Activated naive CD8-positive, alpha-beta T cell treated with anti-CD3 and anti-CD28 coated beads, Interleukin-2, amount 10 ng/mL, durations not matched to agents 7 days and 5 days (primary cell): ENCODE measurements around the gene RPS19. TPM values are rescaled to one million over a fixed set of nuclear protein-coding genes. Genes with fewer than 3 reads are reported as not detected.

Experiments used
- ATAC-seq: fragments of 150-1000 bp; cut with Tn5 transposase; one replicate; pipeline ENCODE4 v1.10.0; 2021; ENCODE audit warnings: low read depth, moderate library complexity
- POLR2A ChIA-PET: fragments of 350-600 bp; sonication (Branson Sonifier 250); formaldehyde crosslinking; loops from one replicate; lab custom pipeline; 2021; ENCODE audit warnings: antibody characterized with exemption; lab: Charles Lee
- DNase-seq: peaks from one replicate; pipeline ENCODE4 v3.0.0; 2021
- H3K27ac Mint-ChIP-seq: one replicate; pipeline ENCODE4 v1.8.0; 2022; ENCODE audit warnings: mild to moderate bottlenecking, mixed read lengths
- H3K27me3 Mint-ChIP-seq: one replicate; pipeline ENCODE4 v1.8.0; 2022; ENCODE audit warnings: mild to moderate bottlenecking, moderate library complexity, mixed read lengths
- H3K36me3 Mint-ChIP-seq: one replicate; pipeline ENCODE4 v1.8.0; 2021; ENCODE audit warnings: mild to moderate bottlenecking, mixed read lengths
- H3K4me1 Mint-ChIP-seq: one replicate; pipeline ENCODE4 v1.8.0; 2021; ENCODE audit warnings: mixed read lengths
- H3K4me3 Mint-ChIP-seq: one replicate; pipeline ENCODE4 v1.8.0; 2022; ENCODE audit warnings: mild to moderate bottlenecking, moderate library complexity, mixed read lengths
- H3K9me3 Mint-ChIP-seq: one replicate; pipeline ENCODE4 v1.8.0; 2021; ENCODE audit warnings: mixed read lengths
- total RNA-seq, 2 experiments: library from RNA; stranded (reverse); gene quantifications; one replicate each; pipeline ENCODE4 v1.2.3, GENCODE V29; 2021

The RPS19 gene
- total RNA-seq, 2 experiments from 2014 or later = 3,237 to 3,326 TPM

DNA sequence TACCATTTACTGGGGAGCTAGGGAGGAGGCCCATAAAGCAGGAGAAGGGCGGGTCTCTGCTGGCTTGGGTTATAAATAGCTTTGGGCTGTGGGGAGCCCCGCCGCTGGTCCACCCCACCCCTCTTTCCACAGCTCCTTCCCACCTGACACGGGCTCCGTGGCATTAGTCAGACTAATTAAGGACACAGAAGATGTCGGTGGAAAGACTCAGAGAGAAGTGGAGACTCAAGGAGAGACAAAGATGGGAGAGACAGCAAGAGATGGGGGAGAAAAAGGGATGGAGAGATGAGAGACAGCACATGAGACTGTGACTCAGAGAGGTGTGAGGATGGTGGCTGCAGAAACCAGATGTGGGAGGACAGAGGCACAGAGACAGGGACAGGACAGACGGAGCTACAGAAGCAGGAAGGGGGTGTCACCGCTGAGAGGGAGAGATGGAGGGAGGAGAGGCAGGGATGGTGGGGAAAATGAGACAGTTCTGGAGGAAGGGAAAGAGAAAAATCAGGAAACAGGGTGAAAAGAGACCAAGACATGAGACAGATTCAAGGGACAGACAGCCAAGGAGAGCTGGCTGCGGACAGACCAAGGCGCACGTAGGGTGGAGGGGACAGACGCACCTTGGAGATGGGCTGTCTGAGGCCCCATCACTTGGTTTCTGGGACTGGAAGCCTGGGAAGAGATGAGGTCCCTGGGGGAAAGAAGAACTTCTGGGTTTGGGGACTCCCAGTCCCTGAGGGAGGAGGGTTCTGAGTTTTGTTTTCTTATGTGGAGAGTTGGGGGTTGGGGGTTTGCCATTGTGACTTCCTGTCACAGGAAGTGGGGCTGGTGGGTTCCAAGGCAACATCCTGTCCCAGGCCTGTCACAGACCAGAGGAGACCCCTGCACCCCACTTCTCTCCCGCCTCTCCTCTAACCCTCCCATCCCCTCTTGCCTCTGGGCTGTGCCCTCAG, 27.0 kb downstream of the RPS19 start:
- DNase-seq (no peak), ATAC-seq (peak; percentile 32)
- Mint-ChIP-seq H3K4me3 (peak overlapping the region; percentile 91), H3K27ac (peak overlapping the region; percentile 95), H3K9me3 (no peaks in the 10 kb centered on the region), H3K36me3 (peaks cover 50% of the 10 kb centered on the region), H3K27me3 (no peaks in the 10 kb centered on the region), H3K4me1 (peaks cover 53% of the 10 kb centered on the region)
- POLR2A ChIA-PET = interaction anchor here (0.7 to 12.0 kb wide), 20 partner anchors 8 to 624 kb away, joined by 3 to 314 read pairs (median 4); partner anchors contain the start of genes CD79A, ERFL, RABAC1 and RPS19

DNA sequence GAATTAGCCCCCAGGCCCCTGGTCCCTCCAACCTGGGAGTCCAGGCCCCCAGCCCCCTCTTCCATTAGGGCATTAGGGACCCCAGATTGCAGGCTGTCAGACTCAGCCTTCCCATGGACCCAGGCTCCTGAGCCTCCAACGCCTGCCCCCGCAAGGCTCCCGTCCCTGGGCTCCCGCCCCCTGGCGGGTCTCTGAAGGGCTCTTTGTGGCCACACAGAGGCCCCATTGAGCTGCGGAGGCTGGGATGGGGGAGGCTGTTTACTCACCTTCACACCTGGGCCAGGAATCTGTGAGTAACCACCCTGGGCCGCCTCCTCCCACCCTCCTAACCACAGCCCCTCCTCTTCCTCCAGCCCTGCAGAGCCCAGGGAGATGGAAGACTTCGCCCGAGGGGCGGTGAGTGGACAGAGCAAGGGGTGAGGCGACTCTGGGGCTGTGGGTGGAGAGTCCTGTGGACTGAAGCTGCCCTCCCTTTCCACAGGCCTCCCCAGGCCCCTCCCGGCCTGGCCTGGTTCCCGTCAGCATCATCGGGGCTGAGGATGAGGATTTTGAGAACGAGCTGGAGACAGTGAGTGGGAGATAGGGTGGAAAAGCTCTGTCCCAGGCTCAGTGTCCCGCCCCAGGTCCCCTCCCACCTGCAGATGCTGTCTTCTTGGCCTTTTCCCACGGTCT, 27.8 kb downstream of the RPS19 start:
- Mint-ChIP-seq H3K27ac (peak overlapping the region; percentile 95), H3K9me3 (no peaks in the 10 kb centered on the region), H3K27me3 (no peaks in the 10 kb centered on the region), H3K36me3 (peaks cover 48% of the 10 kb centered on the region), H3K4me1 (peaks cover 48% of the 10 kb centered on the region), H3K4me3 (peak overlapping the region; percentile 91)
- POLR2A ChIA-PET = interaction anchor here (0.6 to 12.0 kb wide), 17 partner anchors 8 to 625 kb away, joined by 3 to 314 read pairs (median 4); partner anchors contain the start of genes CD79A and RPS19
- DNase-seq = peak; percentile 84
- peak; percentile 37 for ATAC-seq

GRCh38 chr19:41888926-41889325, 28.9 kb downstream of the RPS19 start:
- no peak for ATAC-seq
- Mint-ChIP-seq H3K27me3 (no peaks in the 10 kb centered on the region), H3K9me3 (no peaks in the 10 kb centered on the region), H3K36me3 (peaks cover 48% of the 10 kb centered on the region), H3K4me3 (peak overlapping the region; percentile 91), H3K27ac (peak overlapping the region; percentile 95), H3K4me1 (peaks cover 52% of the 10 kb centered on the region)
- DNase-seq = no peak
- POLR2A ChIA-PET = interaction anchor here (0.6 to 12.0 kb wide), 8 partner anchors 9 to 496 kb away, joined by 3 to 314 read pairs (median 12); partner anchors contain the start of genes CD79A and RPS19

DNA sequence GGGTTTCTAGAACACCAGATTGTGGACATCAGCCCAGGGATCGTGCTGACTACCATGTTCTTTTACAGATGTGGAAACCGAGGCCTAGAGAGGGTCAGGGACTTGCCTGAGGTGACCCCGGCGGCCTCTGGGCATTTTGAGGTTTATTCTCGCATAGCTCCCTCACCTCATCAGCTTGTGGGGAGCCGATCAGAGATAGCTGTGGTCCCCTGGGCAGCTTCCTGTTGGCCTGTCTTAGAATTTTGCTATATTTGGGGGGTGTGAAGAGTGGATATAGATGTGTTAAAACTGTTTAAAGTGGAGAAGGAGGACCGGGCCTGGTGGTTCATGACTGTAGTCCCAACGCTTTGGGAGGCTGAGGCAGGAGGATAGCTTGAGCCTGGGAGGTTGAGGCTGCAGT, 29.8 kb downstream of the RPS19 start:
- H3K4me3 Mint-ChIP-seq = peak overlapping the region; percentile 91
- POLR2A ChIA-PET = interaction anchor here (0.6 to 12.0 kb wide), 6 partner anchors 12 to 30 kb away, joined by 4 to 314 read pairs (median 22); partner anchors contain the start of genes CD79A and RPS19

DNA sequence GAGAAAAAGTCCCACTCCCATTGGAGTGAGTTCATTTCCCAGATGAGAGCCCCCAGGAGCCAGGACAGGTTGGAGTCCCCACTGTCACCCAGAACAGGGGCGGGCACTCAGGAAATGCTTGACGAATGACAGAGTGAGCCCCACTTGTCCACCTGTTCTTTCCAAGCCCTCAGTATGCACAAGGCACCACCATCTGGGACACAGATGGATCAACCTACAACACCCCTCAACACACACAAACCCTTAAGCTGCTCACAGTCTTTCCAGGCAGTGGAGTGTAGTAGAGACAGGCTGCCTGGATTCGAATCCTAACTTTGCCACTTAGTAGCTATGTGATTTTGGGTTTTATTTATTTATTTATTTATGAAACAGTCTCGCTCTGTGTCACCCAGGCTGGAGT, 30.9 kb downstream of the RPS19 start:
- DNase-seq = no peak
- H3K9me3 Mint-ChIP-seq = no peaks in the 10 kb centered on the region
- H3K36me3 Mint-ChIP-seq = peaks cover 43% of the 10 kb centered on the region
- H3K4me3 Mint-ChIP-seq = no peak overlapping the region
- H3K27me3 Mint-ChIP-seq = no peaks in the 10 kb centered on the region
- no peak overlapping the region for H3K27ac Mint-ChIP-seq
- POLR2A ChIA-PET = interaction anchor here (0.6 to 12.0 kb wide), 9 partner anchors 8 to 117 kb away, joined by 3 to 314 read pairs (median 4); partner anchors contain the start of genes CD79A, ERFL and RPS19
- H3K4me1 Mint-ChIP-seq = peaks cover 54% of the 10 kb centered on the region
- no peak for ATAC-seq

More for the DNA sequence above, 29.8 kb downstream of the RPS19 start:
- Mint-ChIP-seq H3K4me1 (peaks cover 53% of the 10 kb centered on the region), H3K27me3 (no peaks in the 10 kb centered on the region), H3K27ac (peak overlapping the region; percentile 95), H3K9me3 (no peaks in the 10 kb centered on the region), H3K36me3 (peaks cover 46% of the 10 kb centered on the region)
- ATAC-seq (no peak), DNase-seq (no peak)

DNA sequence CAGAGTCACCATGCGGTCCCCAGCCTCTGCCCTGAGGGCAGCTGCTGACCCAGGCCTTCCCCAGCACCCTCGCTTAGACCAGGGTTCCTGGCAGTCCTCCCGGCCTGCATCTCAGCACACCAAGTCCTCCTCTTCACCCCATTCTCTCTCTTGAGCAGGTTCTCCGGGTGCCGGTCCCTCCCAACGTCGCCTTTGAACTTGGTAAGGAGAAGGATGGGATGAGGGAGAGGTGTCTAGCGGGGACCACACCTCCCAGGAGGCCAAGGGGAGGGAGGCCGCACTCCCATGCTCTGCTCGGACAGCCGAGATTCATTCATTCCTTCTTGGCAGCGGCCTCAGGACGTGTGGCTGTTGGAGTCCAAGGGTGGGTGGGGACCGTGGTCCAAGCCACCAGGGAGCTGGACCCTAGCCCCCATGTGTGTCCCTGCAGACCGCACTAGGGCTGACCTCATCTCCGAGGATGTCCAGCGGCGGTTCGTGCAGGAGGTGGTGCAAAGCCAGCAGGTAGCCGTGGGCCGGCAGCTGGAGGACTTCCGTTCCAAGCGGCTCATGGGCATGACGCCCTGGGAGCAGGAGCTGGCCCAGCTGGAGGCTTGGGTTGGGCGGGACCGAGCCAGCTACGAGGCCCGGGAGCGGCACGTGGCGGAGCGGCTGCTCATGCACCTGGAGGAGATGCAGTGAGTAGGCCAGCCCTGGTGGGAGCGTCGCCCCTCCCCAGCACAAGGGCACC, 32.3 kb downstream of the RPS19 start:
- Mint-ChIP-seq H3K4me1 (peaks cover 43% of the 10 kb centered on the region), H3K27ac (peak overlapping the region; percentile 61)

GRCh38 chr19:41893899-41894298, 33.8 kb downstream of the RPS19 start:
- H3K27ac Mint-ChIP-seq = peak overlapping the region; percentile 80
- H3K36me3 Mint-ChIP-seq = peaks cover 29% of the 10 kb centered on the region
- DNase-seq = no peak
- H3K9me3 Mint-ChIP-seq = no peaks in the 10 kb centered on the region
- ATAC-seq = peak; percentile 60
- H3K4me1 Mint-ChIP-seq = peaks cover 36% of the 10 kb centered on the region
- POLR2A ChIA-PET = no interaction called here
- H3K27me3 Mint-ChIP-seq = no peaks in the 10 kb centered on the region
- peak overlapping the region; percentile 33 for H3K4me3 Mint-ChIP-seq

More for the DNA sequence above, 32.3 kb downstream of the RPS19 start:
- Mint-ChIP-seq H3K27me3 (no peaks in the 10 kb centered on the region), H3K4me3 (no peak overlapping the region), H3K9me3 (no peaks in the 10 kb centered on the region), H3K36me3 (peaks cover 34% of the 10 kb centered on the region)
- DNase-seq (no peak), ATAC-seq (no peak)
- POLR2A ChIA-PET = interaction anchor here (0.7 to 12.0 kb wide), 10 partner anchors 8 to 32 kb away, joined by 3 to 314 read pairs (median 4); partner anchors contain the start of genes CD79A and RPS19

DNA sequence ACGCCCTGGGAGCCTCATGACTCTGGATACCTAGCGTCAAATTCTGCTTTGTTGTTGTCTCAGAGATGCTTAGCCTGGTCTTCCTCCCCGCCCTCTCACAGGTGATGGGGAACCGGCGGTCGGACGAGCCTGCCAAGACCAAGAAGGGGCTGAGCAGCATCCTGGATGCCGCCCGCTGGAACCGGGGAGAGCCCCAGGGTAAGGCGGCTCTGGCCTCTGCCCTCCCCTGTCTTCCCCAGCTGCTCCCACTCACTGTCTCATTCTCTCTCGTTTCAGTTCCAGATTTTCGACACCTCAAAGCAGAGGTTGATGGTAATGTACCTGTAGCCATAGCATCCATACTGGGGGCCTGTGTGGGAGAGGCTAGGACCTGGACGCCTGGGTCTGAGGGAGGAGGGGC, 34.3 kb downstream of the RPS19 start:
- no peak for ATAC-seq
- Mint-ChIP-seq H3K36me3 (peaks cover 28% of the 10 kb centered on the region), H3K27me3 (no peaks in the 10 kb centered on the region), H3K4me1 (peaks cover 34% of the 10 kb centered on the region), H3K9me3 (no peaks in the 10 kb centered on the region), H3K4me3 (no peak overlapping the region), H3K27ac (peak overlapping the region; percentile 80)
- no peak for DNase-seq
- POLR2A ChIA-PET = interaction anchor here (0.6 to 2.5 kb wide), 2 partner anchors 9 to 31 kb away, joined by 5 to 13 read pairs; no protein-coding TSS in a partner anchor

- ATAC-seq (peak; percentile 21), DNase-seq (no peak)
- Mint-ChIP-seq H3K27me3 (no peaks in the 10 kb centered on the region), H3K4me3 (no peak overlapping the region), H3K36me3 (peaks cover 23% of the 10 kb centered on the region), H3K9me3 (no peaks in the 10 kb centered on the region), H3K4me1 (peaks cover 31% of the 10 kb centered on the region), H3K27ac (peak overlapping the region; percentile 71)
- POLR2A ChIA-PET = interaction anchor here (0.5 to 2.5 kb wide), 5 partner anchors 8 to 38 kb away, joined by 3 to 13 read pairs (median 5); no protein-coding TSS in a partner anchor
Measured at GRCh38 chr19:41895745-41896580, 35.9 kb downstream of the RPS19 start.

GRCh38 chr19:41896581-41896942, 36.5 kb downstream of the RPS19 start:
- Mint-ChIP-seq H3K36me3 (peaks cover 22% of the 10 kb centered on the region), H3K27ac (peak overlapping the region; percentile 71), H3K4me1 (peaks cover 26% of the 10 kb centered on the region), H3K27me3 (no peaks in the 10 kb centered on the region), H3K4me3 (no peak overlapping the region), H3K9me3 (no peaks in the 10 kb centered on the region)
- POLR2A ChIA-PET = interaction anchor here (0.9 to 2.5 kb wide), 3 partner anchors 8 to 11 kb away, joined by 4 to 13 read pairs (median 7); no protein-coding TSS in a partner anchor
- DNase-seq (no peak), ATAC-seq (no peak)

DNA sequence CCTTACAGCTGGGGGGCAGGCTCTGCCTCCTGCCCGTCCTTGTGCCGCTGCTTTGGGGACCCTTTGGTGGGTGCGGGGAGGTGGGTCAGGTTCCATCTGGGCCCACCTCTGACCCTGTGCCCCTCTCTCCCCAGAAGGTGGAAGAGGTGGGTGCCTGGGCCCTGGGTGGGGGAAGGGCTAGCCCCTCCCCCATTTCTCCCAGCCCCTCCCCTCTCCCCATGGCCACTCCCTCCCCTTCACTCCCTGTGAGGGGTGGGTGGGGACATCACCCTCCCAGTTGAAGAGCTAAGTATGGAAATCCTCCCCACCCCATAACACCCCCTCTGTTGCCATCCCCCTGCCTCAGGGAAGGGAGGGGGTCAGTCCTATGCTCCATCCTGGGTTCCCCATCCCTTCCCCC, 37.1 kb downstream of the RPS19 start:
- ATAC-seq = no peak
- no peak overlapping the region for H3K4me3 Mint-ChIP-seq
- POLR2A ChIA-PET = interaction anchor here (0.6 kb wide), 1 partner anchor 24 kb away, joined by 3 read pairs; no protein-coding TSS in a partner anchor

More for the DNA sequence above, 37.1 kb downstream of the RPS19 start:
- Mint-ChIP-seq H3K36me3 (peaks cover 24% of the 10 kb centered on the region), H3K4me1 (peaks cover 25% of the 10 kb centered on the region), H3K27ac (no peak overlapping the region), H3K27me3 (no peaks in the 10 kb centered on the region), H3K9me3 (no peaks in the 10 kb centered on the region)
- DNase-seq = no peak
